GM19395 (cell line): ENCODE results near the gene ANKRD11.
"Not testable (repeated sequence)": the region's sequence is repeated elsewhere in the genome, so short reads cannot be mapped to it uniquely, and the experiment has no call there.

Experiments
- ATAC-seq: cut with Tn5 transposase; IDR thresholded peaks from one replicate; pipeline ENCODE4 v1.9.1; 2021; ENCODE audit warnings: mild to moderate bottlenecking, moderate library complexity; ENCODE audit not compliant: unreplicated experiment

The ANKRD11 gene

GRCh38 chr16:89248196-89248982, 242.0 kb downstream of the ANKRD11 start:
- no peak for ATAC-seq

- ATAC-seq, result peak; percentile 23
Observed at GRCh38 chr16:89247734-89248075, 242.7 kb downstream of the ANKRD11 start.

GRCh38 chr16:89246903-89247733, 243.2 kb downstream of the ANKRD11 start:
- ATAC-seq, result peak; percentile 71

- ATAC-seq, result no peak
Observed at GRCh38 chr16:89246383-89246902, 243.9 kb downstream of the ANKRD11 start.

- no peak for ATAC-seq
Observed at GRCh38 chr16:89244754-89245153, 245.6 kb downstream of the ANKRD11 start.

GRCh38 chr16:89244264-89244663, 246.1 kb downstream of the ANKRD11 start:
- ATAC-seq, result not testable (repeated sequence)

GRCh38 chr16:89243664-89244063, 246.7 kb downstream of the ANKRD11 start:
- no peak for ATAC-seq

- no peak for ATAC-seq
Observed at GRCh38 chr16:89242795-89243200, 247.6 kb downstream of the ANKRD11 start.

- peak; percentile 60 for ATAC-seq
Observed at GRCh38 chr16:89241187-89242007, 249.0 kb downstream of the ANKRD11 start.

- ATAC-seq, result no peak
Observed at GRCh38 chr16:89237733-89238132, 252.6 kb downstream of the ANKRD11 start.

GRCh38 chr16:89233678-89234490, 256.5 kb downstream of the ANKRD11 start:
- no peak for ATAC-seq

GRCh38 chr16:89232107-89232506, 258.3 kb downstream of the ANKRD11 start:
- no peak for ATAC-seq

GRCh38 chr16:89230255-89230654, 260.1 kb downstream of the ANKRD11 start:
- ATAC-seq, result no peak

GRCh38 chr16:89224665-89225064, 265.7 kb downstream of the ANKRD11 start:
- no peak for ATAC-seq

- ATAC-seq, result no peak
Observed at GRCh38 chr16:89222931-89223330, 267.4 kb downstream of the ANKRD11 start.

- ATAC-seq, result no peak
Observed at GRCh38 chr16:89221604-89222003, 268.8 kb downstream of the ANKRD11 start.

- no peak for ATAC-seq
Observed at GRCh38 chr16:89219365-89219764, 271.0 kb downstream of the ANKRD11 start.
